VCaP (cell line): ENCODE results near the gene FYN.
"Not testable (repeated sequence)": the region's sequence is repeated elsewhere in the genome, so short reads cannot be mapped to it uniquely, and the experiment has no call there.

Source experiments
- H3K27ac ChIP-seq: fragments of 450-650 bp; 2 replicates; pipeline ENCODE4 v1.5.1; 2017
- CTCF ChIP-seq: fragments of 450-650 bp; conservative IDR thresholded peaks from 2 replicates; pipeline ENCODE4 v1.5.1; 2017; ENCODE audit warnings: mild to moderate bottlenecking, moderate library complexity

The FYN gene

DNA sequence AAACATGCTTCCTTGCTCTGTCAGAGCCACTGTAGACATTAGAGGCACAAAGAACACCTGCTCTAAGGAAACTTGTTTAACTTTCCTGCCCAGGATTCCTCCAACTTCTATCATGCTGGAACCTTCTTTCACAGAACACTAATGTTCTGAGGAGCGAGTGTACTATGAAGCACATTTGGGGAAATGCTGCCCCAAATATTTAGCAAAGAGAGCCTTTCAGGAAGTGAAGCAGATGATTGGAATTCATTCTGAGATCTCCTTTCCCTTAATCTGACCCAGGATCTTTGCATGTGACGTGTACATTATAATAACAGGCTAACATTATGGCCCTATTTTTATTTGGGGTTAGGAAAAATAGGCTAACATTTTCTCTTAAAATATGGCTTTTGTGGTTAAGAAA is 21.0 kb upstream of the FYN start:
- TF ChIP-seq CTCF = no peak

GRCh38 chr6:111892431-111892830 is 19.2 kb upstream of the FYN start:
- no peak for TF ChIP-seq CTCF
- H3K27ac ChIP-seq = no peak overlapping the region

More for the DNA sequence above, 21.0 kb upstream of the FYN start:
- no peak overlapping the region for H3K27ac ChIP-seq

DNA sequence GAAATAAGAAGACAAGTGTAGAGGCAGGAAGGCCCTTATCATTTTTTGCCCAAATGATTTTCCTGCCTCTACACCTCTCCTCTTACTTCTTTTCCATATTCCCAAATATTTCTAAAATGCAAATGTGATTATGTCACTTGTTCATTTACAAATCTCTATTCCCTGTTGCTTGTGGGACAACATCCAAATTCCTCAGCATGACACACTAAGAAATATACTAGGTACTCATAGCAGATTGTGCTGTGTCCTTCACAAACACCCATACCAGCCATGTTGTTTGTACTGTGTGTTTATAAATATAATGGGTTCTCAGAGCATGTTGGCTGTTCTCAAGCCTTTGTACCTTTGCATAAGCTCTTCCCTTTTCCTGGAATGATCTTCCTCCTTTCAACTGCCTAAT is 17.7 kb upstream of the FYN start:
- H3K27ac ChIP-seq = no peak overlapping the region
- TF ChIP-seq CTCF = no peak

- TF ChIP-seq CTCF = no peak
- no peak overlapping the region for H3K27ac ChIP-seq
Measured at GRCh38 chr6:111888928-111889695, 15.9 kb upstream of the FYN start.

- H3K27ac ChIP-seq = not testable (repeated sequence)
Measured at GRCh38 chr6:111886793-111887192, 13.5 kb upstream of the FYN start.

- TF ChIP-seq CTCF = no peak
- no peak overlapping the region for H3K27ac ChIP-seq
Measured at GRCh38 chr6:111885373-111886027, 12.2 kb upstream of the FYN start.

- no peak overlapping the region for H3K27ac ChIP-seq
- TF ChIP-seq CTCF = no peak
Measured at GRCh38 chr6:111884068-111884467, 10.8 kb upstream of the FYN start.
